GM21825 (cell line): ENCODE data around the gene CCDC160.
"Not testable (repeated sequence)": the region's sequence is repeated elsewhere in the genome, so short reads cannot be mapped to it uniquely, and the experiment has no call there.

Experiments
- ATAC-seq: cut with Tn5 transposase; IDR thresholded peaks from one replicate; pipeline ENCODE4 v1.9.1; 2021; ENCODE audit warnings: mild to moderate bottlenecking, moderate library complexity; ENCODE audit not compliant: unreplicated experiment

CCDC160 gene

GRCh38 chrX:134236626-134237614 lies at the start of gene CCDC160:
Gene CCDC160 (plus strand): TSS chrX:134237182. CDS start chrX:134244801, 7,619 bp downstream.
- no peak for ATAC-seq

GRCh38 chrX:134191281-134191680 lies 45.7 kb upstream of the CCDC160 start:
- no peak for ATAC-seq

GRCh38 chrX:134194915-134195314 lies 42.1 kb upstream of the CCDC160 start:
- ATAC-seq: no peak

GRCh38 chrX:134202561-134202960 lies 34.4 kb upstream of the CCDC160 start:
- no peak for ATAC-seq

- ATAC-seq: no peak
These were observed 30.8 kb upstream of the CCDC160 start for GRCh38 chrX:134206221-134206620.

- ATAC-seq: no peak
These were observed 26.5 kb upstream of the CCDC160 start for GRCh38 chrX:134210465-134210864.

GRCh38 chrX:134235236-134235635 lies 1.7 kb upstream of the CCDC160 start:
- ATAC-seq: no peak

GRCh38 chrX:134238144-134238543 lies 1.2 kb downstream of the CCDC160 start:
- not testable (repeated sequence) for ATAC-seq

GRCh38 chrX:134239016-134239415 lies 2.0 kb downstream of the CCDC160 start:
- ATAC-seq: no peak

GRCh38 chrX:134240209-134240608 lies 3.2 kb downstream of the CCDC160 start:
- no peak for ATAC-seq

GRCh38 chrX:134241960-134242619 lies 5.1 kb downstream of the CCDC160 start:
- ATAC-seq: no peak

GRCh38 chrX:134244043-134244442 lies 7.1 kb downstream of the CCDC160 start:
- ATAC-seq: no peak

- ATAC-seq: no peak
These were observed 9.3 kb downstream of the CCDC160 start for GRCh38 chrX:134246282-134246681.

- ATAC-seq: no peak
These were observed 10.5 kb downstream of the CCDC160 start for GRCh38 chrX:134247492-134247891.

GRCh38 chrX:134249241-134249640 lies 12.3 kb downstream of the CCDC160 start:
- ATAC-seq: no peak

- no peak for ATAC-seq
These were observed 14.3 kb downstream of the CCDC160 start for GRCh38 chrX:134251241-134251640.

GRCh38 chrX:134254511-134254910 lies 17.5 kb downstream of the CCDC160 start:
- ATAC-seq: no peak

GRCh38 chrX:134255555-134255954 lies 18.6 kb downstream of the CCDC160 start:
- no peak for ATAC-seq

- no peak for ATAC-seq
These were observed 19.7 kb downstream of the CCDC160 start for GRCh38 chrX:134256684-134257083.

GRCh38 chrX:134258202-134258601 lies 21.2 kb downstream of the CCDC160 start:
- ATAC-seq: no peak

GRCh38 chrX:134285934-134286333 lies 49.0 kb downstream of the CCDC160 start:
- not testable (repeated sequence) for ATAC-seq

- ATAC-seq: no peak
These were observed 50.4 kb downstream of the CCDC160 start for GRCh38 chrX:134287346-134287745.
